Measurements from ENCODE around the gene SPIRE2. TPM values are rescaled to one million over a fixed set of nuclear protein-coding genes. Genes with fewer than 3 reads are reported as not detected.

Gene SPIRE2
- total and polyA plus RNA-seq, 2 experiments from 2014 or later = 18.4 to 21.7 TPM

GRCh38 chr16:89890886-89891657 is 62.8 kb downstream of the SPIRE2 start:
- H3K4me1 ChIP-seq (ENCODE audit: insufficient read depth) = no peaks in the 10 kb centered on the region
- no peak overlapping the region for H3K27ac ChIP-seq
- H2AFZ ChIP-seq = no peak overlapping the region
- DNase-seq (ENCODE audit: low spot score) = no peak
- H3K79me2 ChIP-seq = peaks cover 4% of the 10 kb centered on the region
- no peak overlapping the region for H3K4me2 ChIP-seq
- no peak for TF ChIP-seq EZH2 (IDR thresholded peaks at IDR 0.05; ENCODE audit: borderline replicate concordance)
- no peak for TF ChIP-seq CTCF (IDR thresholded peaks at IDR 0.05; ENCODE audit: poor library complexity)
- TF ChIP-seq EZH2phosphoT487 (IDR thresholded peaks at IDR 0.05; ENCODE audit: low read depth, severe bottlenecking, unreplicated experiment) = no peak
- no peaks in the 10 kb centered on the region for H3K36me3 ChIP-seq (replicated peaks; ENCODE audit: insufficient read depth, low read depth)
- no peaks in the 10 kb centered on the region for H3K9me2 ChIP-seq (replicated peaks; ENCODE audit: insufficient read depth)
- H3K9me3 ChIP-seq (ENCODE audit: low read depth) = no peaks in the 10 kb centered on the region
- no peak overlapping the region for H3K4me3 ChIP-seq
- no peaks in the 10 kb centered on the region for H3K27me3 ChIP-seq
- 98% methylated on average over 16 of the region's 16 CpGs for WGBS (ENCODE audit: low lambda C conversion rate, missing lambda C conversion rate)
- H4K20me1 ChIP-seq (ENCODE audit: insufficient read depth, poor library complexity, severe bottlenecking) = peaks cover 5% of the 10 kb centered on the region

- WGBS (ENCODE audit: low lambda C conversion rate, missing lambda C conversion rate) = 97% methylated on average over 17 of the region's 18 CpGs
- H4K20me1 ChIP-seq (ENCODE audit: insufficient read depth, poor library complexity, severe bottlenecking) = peaks cover 5% of the 10 kb centered on the region
- H3K36me3 ChIP-seq (replicated peaks; ENCODE audit: insufficient read depth, low read depth) = no peaks in the 10 kb centered on the region
Observed at GRCh38 chr16:89892055-89892630, 63.9 kb downstream of the SPIRE2 start.

GRCh38 chr16:89892635-89893034 is 64.4 kb downstream of the SPIRE2 start:
- H3K36me3 ChIP-seq (replicated peaks; ENCODE audit: insufficient read depth, low read depth) = no peaks in the 10 kb centered on the region
- no peaks in the 10 kb centered on the region for H3K9me2 ChIP-seq (replicated peaks; ENCODE audit: insufficient read depth)
- peaks cover 7% of the 10 kb centered on the region for H3K79me2 ChIP-seq
- 98% methylated on average over 9 of the region's 9 CpGs for WGBS (ENCODE audit: low lambda C conversion rate, missing lambda C conversion rate)
- no peak overlapping the region for H2AFZ ChIP-seq
- no peak overlapping the region for H3K4me3 ChIP-seq
- H3K9me3 ChIP-seq (ENCODE audit: low read depth) = no peaks in the 10 kb centered on the region
- TF ChIP-seq EZH2 (IDR thresholded peaks at IDR 0.05; ENCODE audit: borderline replicate concordance) (no peak), CTCF (IDR thresholded peaks at IDR 0.05; ENCODE audit: poor library complexity) (no peak), EZH2phosphoT487 (IDR thresholded peaks at IDR 0.05; ENCODE audit: low read depth, severe bottlenecking, unreplicated experiment) (no peak)
- H3K4me2 ChIP-seq = no peak overlapping the region
- H3K27ac ChIP-seq = no peak overlapping the region
- no peak for DNase-seq (ENCODE audit: low spot score)
- no peaks in the 10 kb centered on the region for H3K27me3 ChIP-seq
- H4K20me1 ChIP-seq (ENCODE audit: insufficient read depth, poor library complexity, severe bottlenecking) = peaks cover 5% of the 10 kb centered on the region
- no peaks in the 10 kb centered on the region for H3K4me1 ChIP-seq (ENCODE audit: insufficient read depth)

More at GRCh38 chr16:89892055-89892630, 63.9 kb downstream of the SPIRE2 start:
- Histone ChIP-seq H3K4me1 (ENCODE audit: insufficient read depth) (no peaks in the 10 kb centered on the region), H3K27ac (no peak overlapping the region), H3K4me3 (no peak overlapping the region), H3K79me2 (peaks cover 4% of the 10 kb centered on the region), H3K4me2 (no peak overlapping the region), H2AFZ (no peak overlapping the region), H3K9me3 (ENCODE audit: low read depth) (no peaks in the 10 kb centered on the region), H3K9me2 (replicated peaks; ENCODE audit: insufficient read depth) (no peaks in the 10 kb centered on the region), H3K27me3 (no peaks in the 10 kb centered on the region)
- TF ChIP-seq CTCF (IDR thresholded peaks at IDR 0.05; ENCODE audit: poor library complexity) (no peak), EZH2 (IDR thresholded peaks at IDR 0.05; ENCODE audit: borderline replicate concordance) (no peak), EZH2phosphoT487 (IDR thresholded peaks at IDR 0.05; ENCODE audit: low read depth, severe bottlenecking, unreplicated experiment) (no peak)
- no peak for DNase-seq (ENCODE audit: low spot score)

Measured in hepatocyte (in vitro differentiated cells).